T follicular helper cell (primary cell): Measurements from ENCODE around the gene ZDHHC20.

ENCODE experiments used
- DNase-seq: peaks from one replicate; pipeline ENCODE4 v3.0.0-alpha.2; 2020; ENCODE audit warnings: low read depth
- total RNA-seq, 2 experiments: gene quantifications; one replicate each; lab custom pipeline; 2026; lab: John Stamatoyannopoulos, UW

Gene ZDHHC20, protein sequence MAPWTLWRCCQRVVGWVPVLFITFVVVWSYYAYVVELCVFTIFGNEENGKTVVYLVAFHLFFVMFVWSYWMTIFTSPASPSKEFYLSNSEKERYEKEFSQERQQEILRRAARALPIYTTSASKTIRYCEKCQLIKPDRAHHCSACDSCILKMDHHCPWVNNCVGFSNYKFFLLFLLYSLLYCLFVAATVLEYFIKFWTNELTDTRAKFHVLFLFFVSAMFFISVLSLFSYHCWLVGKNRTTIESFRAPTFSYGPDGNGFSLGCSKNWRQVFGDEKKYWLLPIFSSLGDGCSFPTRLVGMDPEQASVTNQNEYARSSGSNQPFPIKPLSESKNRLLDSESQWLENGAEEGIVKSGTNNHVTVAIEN
- total RNA-seq: 97.5 to 152 reads per million in 2 experiments

DNA sequence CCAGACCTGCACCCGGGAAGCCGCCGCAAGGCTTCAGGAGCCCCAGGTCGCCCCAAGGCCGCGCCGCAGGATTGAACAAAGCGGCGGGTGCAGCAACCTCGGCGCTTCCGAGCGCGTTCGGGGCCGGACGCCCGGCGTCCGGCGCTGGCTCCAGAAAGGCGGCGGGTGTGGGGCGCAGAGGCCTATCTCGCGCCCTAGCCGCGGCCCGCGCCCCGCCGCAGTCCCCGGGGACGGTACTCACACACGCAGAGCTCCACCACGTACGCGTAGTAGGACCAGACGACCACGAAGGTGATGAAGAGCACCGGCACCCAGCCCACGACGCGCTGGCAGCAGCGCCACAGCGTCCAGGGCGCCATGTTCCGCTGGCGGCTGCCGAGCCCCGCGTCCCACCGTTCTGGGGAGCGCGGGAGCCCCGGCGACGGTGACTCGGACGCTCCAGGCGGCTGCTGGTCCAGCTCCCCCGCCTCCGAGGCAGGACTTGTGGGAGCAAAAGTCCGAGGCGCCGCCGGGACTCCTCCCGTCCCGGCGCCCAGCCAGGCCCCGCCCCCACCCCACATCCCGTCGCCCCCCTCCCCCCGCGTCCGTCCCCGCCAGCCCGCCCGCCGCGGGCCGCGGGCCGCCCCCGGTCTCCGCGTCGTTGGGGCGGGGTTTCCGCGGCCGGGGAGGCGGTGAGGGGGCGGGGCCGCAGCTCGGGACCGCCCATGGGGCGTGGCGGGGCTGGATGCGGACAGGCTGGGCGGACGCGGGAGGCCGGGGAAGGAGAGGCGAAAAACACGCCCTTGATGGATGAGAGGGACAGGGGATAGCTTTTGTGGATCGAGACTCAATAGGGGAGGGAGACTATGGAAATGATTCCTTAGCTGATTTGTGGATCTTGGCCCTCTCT, at the start of gene ZDHHC20:
Gene ZDHHC20, minus strand, starts transcription at position 491 of the 889 bp plus-strand sequence. Its CDS starts 132 bp downstream, at position 359.
- peak; percentile 82 for DNase-seq

DNA sequence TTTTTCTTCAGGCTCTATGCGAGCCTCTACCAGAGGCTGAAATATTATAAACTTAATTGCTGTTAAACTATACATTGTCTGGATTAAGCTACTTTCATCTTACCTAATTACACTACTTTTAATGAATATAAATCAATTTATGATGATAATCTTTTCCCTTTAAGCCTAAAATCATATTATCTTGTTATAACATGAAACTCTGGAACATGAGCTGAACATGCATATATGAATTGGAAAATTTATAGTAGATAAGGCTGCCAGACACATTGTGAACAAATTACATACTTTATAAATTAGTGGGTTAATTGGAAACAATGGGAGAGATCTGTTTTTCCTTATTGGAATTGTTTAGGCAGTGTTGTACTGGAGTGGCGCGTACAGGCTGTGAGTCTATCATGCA, 45.3 kb upstream of the ZDHHC20 start:
- DNase-seq: no peak

DNA sequence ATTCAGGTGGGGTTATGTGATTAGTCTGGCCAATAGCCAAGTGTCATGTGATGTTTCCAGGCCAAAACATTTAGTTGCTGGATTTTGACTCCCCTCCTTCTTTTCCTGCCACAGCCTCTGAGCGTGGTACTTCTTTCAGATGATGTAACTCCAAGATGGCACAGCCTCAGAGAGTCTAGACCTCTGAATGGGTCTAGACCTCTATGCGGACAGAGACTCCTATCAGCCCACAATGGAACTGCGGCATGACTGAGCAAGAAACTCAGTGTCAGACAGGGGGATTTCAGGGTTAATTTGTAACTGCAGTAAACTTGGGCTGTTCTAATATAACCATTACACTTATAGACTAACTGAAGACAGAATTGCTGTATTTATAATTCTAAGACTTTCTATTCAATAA, 42.6 kb upstream of the ZDHHC20 start:
- DNase-seq: no peak

DNA sequence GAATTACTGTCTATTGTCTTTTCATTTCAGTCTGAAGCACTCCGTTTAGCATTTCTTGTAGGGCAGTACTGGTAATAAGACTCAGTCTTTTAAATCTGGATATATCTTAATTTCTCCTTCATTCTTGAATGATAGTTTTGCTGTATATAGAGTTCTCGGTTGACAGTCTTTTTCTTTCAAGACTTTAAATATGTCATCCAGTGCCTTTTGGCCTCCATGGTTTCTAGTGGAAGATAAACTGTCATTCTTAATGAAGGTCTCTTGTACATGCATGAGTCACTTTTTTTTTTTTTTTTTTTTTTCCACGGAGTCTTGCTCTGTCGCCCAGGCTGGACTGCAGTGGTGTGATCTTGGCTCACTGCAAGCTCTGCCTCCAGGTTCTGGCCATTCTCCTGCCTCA, 27.2 kb upstream of the ZDHHC20 start:
- DNase-seq: no peak

DNA sequence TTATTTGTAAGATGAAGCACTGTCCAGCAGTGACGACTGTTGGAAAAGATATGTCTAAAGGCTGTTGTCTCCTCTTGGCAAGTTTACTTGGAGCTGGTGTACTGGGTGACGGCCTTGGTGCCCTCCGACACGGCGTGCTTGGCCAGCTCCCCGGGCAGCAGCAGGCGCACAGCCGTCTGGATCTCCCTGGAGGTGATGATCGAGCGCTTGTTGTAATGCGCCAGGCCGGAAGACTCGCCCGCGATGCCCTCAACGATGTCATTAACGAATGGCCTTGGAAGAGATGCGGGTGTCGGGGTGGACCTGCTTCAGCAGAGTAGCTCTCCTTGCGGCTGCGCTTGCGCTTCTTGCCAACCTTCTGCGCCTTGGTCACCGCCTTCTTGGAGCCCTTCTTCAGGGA, 24.6 kb upstream of the ZDHHC20 start:
- DNase-seq: no peak

DNA sequence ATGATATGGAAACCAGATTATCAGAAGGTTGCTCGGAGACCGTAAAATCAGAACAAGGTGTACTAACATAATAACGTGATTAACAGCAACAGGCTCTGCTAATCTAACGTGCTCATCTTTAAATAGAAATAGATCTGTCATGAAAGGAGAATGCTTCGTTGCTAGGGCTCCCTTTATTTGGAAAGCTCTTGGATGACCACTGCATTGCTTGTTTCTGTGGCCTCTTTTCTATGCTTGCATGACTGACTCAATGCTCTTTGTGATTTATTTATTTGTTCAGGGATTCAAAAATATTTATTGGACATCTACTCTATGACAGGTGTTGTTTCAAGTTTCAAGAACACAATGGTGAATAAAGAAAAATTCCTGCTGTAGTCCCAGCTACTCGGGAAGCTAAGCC, 22.3 kb upstream of the ZDHHC20 start:
- no peak for DNase-seq

DNA sequence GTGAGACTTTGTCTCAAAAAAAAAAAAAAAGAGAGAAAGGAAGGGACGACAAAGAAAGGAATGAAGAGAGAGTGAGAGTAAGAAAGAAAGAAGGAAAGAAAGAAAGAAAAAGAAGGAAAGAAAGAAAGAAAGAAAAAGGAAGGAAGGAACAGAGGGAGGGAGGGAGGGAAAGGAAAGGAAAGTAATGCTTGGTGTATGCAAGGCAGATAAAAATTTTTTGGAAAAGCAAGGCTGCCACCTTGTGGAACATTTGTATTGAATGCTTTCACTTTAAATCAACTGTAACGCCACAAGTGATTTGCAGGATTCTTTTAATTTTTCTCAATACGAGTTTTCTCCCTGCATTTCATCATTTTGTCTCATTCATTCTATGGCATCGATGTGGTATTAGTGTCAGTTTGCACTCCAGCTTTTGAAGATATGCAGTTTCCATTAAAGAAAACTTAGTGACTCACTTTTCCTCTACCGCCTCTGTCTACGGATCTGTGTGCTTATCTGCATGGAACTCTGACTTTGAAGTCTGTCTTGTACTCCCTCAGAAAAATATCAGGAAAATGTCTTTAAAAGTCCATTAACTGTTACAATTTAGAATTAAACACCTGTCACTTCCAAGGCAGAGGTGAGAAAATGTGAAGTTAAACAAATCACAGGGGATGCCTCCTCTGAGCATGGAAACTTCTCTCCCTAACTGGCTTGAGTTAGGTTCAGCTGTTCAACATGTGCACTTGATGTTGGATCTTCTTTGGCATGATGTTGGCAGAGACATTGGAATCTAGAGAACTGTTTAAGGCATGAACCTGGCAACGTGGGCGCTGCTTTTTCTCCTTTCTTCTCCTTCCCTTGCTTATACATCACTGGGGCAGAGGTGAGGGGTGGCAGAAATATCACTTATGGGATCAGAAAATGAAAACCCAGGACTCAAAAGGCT, 20.0 kb upstream of the ZDHHC20 start:
- DNase-seq: peak; percentile 33

DNA sequence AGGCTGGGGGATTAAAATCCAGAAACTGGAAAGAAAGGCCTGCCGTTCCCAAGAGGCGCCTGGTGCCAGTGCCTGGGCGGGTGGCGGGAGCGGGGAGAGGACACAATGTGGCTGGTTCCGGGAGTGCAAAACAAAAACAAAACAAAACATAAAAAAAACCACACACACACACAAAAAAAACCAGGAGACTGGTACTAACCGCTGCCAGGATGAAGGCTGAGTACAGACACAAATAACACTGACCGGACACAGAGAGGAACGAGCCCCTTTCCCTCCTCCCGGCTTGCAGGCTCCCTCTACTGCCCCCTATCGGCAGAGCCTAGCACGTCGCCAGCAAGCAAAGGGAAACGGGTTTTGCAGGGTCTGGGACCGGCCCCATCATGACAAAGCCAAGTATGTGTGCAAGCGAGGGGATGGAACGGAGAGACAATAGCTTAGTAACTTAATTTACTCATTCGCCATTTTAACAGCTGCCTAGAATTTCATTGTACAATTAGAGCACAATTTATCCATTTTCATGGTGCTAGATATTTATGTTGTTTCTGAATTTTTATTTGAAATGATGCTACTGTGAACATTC, 17.9 kb upstream of the ZDHHC20 start:
- peak; percentile 61 for DNase-seq

DNA sequence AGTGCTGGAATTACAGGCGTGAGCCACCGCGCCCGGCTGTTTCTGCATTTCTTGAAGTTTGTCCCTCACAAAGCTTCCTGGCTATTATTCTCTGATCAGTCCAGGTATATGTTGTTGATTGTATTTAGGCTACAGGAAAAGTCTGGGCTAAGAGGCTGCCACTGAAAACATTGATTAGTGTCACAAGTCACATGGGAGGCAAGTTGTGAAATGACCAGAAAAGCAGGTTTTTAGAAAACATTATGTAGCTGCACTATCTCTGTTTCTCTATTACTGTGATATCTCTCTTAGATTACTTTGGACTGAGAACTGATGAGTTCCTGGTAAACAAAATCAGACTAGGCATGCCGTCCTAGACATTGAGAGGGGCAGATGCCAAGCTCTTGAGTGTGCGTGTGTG, 16.0 kb upstream of the ZDHHC20 start:
- DNase-seq: no peak

DNA sequence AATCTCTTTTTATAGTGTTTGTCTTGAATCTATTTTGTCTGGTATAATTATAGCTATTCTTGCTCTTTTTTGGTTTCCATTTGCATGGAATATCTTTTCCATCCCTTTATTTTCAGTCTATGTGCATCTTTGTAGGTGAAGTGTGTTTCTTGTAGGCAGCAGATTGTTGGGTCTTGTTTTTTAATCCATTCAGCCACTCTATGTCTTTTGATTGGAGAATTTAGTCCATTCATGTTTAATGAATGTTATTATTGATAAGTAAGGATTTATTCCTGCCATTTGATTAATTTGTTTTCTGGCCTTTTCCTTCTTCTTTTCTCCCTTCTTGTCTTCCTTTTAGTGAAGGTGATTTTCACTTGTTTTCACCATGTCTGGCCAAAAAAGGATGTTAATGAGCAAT, 11.7 kb upstream of the ZDHHC20 start:
- DNase-seq: no peak

DNA sequence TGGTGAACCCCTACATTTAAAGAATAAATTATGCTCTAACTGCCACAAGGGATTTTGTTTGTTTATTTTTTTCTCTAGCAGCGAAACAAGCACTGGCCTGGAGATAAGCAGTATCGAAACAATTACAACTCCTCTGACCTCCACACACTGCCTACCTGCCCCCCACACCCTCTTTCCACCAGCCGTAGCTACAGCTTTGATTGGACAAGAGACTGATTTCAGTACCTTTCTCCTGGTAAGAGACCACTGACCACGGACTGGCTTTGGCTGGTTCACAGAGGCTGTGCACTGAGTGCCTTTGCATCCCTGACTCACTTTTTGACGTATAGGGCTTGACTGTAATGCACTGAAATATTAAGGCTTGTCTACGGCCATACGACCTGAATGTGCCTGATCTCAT, 7.4 kb upstream of the ZDHHC20 start:
- no peak for DNase-seq

DNA sequence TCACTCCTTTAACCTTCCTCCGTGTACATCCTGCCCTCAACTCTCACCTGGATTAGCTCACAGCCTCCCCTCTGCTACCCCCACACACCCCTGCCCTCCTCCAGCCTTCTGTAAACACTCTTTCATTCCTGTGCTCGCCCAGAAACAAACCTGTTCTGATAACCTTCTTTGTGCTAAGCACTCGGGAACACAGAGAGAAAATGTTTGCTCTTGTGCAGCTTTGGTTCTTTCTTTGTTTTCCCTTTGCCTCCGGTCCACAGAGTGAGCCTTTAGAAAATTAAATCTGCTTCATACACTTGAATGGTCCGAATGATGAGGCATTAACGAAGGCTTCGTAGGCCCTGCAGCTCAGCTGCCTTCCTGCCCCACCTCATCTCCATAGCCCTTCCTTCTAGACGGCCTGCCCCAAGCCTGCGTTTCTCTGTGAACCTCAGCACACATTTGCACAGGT, 6.6 kb upstream of the ZDHHC20 start:
- no peak for DNase-seq

DNA sequence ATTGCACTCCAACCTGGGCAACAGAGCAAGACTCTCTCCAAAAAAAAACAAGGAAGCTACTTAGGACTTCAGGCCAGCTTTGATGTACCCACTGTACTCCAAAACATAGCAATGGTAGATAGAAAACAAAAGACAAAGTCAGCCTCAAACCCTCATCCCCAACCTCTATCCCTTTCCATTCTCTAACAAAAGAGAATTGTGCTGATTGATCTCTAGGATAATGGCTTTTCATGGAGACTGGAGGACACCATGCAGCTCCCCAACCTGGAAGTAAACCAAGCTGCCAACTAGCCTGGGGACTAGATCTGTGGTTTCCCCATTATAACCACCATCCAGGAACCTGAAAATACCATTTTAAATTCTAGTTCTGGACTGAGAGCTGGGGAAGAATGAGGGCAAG, 4.3 kb upstream of the ZDHHC20 start:
- DNase-seq: no peak

DNA sequence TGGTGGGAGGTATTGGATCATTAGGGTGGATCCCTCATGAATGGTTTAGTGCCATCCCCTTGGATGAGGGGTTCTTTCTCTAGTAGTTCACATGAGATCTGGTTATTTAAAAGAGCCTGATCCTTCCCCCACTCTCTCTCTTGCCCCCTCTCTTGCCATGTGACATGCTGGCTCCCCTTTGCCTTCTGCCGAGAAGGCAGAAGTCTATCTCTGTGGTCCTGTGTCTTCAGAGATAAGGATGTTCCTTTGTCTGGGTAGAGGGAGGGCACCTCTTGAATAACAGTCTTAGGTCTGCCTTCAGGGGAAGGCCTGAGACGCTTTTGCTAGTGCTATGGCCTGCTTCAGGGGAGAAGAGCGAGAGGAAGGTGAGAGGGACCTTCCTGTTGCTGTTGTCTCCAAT, 2.0 kb upstream of the ZDHHC20 start:
- no peak for DNase-seq

DNA sequence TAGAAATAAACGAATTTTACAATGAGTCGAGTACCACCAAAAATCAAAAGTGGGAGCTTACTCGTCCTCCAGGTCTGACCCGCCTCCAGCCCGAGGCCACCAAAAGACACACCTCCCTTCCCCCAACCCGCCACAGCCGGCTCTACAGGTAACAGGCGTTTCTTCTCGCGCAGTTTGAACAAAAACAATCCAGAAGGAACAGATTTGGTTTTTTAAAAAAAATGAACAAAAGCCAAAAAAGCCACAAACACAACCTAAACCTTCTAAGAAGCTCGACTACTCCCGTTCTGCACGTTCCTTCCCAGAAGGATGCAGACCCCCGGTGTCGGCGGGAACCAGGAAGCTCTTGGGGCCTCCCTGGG, 671 bp downstream of the ZDHHC20 start:
- peak; percentile 20 for DNase-seq

DNA sequence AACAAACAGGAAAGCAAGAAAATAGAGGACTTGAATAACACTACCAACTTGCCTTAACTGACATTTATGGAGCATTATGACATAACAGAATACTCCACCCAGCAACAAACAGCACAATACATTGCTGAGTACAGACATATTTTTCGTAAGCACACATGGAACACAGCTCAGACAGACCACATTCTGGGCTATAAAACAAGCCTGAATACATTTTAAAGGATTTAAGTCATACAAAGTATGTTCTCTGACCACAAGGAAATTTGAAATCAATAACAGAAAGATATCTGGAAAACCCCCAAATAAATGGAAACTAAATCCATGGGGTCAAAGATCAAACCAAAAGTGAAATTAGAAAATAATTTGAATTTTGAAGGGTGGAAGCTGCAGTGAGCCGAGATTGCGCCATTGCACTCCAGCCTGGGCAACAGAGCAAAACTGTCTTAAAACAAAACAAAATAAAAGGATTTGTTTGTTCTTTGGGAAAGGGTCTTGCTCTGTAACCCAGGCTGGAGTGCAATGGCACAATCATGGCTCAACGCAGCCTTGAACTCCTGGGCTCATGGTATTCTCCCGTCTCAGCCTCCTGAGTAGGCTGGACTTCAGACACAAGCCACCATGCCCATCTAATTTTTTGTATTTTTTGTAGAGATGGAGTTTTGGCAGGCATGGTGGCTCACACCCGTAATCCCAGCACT, 5.6 kb downstream of the ZDHHC20 start:
- DNase-seq: no peak

DNA sequence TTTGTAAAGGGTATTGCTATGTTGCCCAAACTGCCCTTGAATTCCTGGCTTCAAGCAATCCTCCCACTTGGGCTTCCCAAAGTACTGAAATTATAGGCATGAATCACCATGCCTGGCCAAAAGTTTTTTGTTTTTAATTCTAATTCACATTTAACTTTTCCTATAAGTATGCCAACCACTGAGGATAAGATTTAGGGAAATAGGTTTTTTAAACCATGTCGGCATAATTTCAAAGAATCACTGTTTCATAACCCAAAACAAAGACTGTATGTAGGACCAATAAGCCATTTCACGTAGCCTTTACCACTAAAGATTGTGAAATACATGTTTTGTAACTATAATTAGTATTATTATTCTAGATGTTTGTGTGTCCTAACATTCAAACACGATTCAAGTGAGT, 8.2 kb downstream of the ZDHHC20 start:
- no peak for DNase-seq

DNA sequence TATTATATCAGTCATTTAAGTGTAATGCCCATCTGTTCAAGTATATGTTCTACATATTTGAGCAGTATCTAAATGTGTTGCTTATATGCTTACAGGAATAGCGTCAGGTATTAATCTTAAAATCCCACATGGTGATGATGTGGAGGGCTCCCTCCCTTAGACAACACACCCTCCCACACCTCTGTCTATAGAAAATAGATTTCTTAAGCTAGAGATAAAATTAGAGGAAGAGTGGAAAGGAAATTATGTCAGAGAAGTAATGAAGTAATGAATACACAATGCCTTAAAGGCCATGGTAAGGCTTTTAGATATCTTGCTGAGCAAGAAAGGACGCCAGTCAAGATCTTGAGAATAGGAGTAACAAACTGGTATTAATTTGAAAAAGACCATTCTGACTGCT, 12.4 kb downstream of the ZDHHC20 start:
- DNase-seq: no peak

DNA sequence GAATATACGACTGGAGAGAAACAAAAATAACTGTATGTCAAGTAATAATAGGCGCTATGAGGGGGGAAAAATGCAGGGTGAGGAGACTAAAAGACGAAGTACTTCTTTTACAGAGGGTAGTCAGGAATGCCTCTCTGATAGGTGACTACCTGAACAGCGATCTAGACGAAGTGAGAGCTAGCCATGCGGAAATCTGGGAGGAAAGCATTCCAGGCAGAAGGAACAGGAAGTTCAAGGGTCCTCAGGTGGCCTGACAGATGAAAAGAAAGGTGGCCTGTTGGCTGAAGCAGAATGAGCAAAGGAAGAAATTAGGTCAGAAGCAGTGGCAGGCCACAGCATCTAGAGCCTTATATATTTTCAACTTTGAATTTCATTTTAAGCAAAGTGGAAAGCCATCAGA, 13.3 kb downstream of the ZDHHC20 start:
- DNase-seq: no peak

DNA sequence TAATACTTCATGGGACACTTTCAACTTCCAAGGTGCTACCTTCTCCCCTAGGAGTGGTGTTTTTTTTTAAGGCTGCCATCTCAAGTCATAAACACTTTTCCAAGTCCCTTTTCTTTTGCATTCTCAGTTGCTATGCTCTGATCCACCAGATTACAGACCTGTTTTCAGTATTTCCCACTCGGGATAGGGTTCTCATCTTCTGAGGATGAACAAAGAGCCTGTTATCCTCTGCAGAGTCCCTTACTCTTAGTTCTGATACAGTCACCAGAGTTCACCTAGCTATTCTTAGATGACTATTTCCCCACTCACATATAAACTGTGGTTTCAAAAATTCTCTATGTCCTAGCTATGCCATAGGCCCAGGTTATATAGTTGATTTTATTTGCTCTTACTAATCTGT, 15.9 kb downstream of the ZDHHC20 start:
- no peak for DNase-seq

DNA sequence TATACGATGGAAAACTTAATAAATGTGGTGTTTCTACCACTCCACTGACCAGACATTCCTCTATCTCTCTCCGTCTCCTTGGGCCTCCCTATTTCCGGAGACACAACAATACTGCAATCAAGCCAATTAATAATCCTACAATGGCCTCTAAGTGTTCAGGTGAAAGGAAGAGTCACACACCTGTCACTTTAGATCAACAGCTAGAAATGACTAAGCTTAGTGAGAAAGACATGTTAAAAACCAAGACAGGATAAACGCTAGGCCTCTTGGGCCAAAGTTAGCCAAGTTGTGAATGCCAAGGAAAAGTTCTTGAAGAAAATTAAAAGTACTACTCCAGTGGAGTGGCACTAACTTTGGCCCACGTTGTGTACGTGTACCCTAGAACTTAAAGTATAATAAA, 22.5 kb downstream of the ZDHHC20 start:
- no peak for DNase-seq
